GM13976 (cell line): ENCODE measurements around the gene PIK3C2G.
"Not testable (repeated sequence)": the region's sequence is repeated elsewhere in the genome, so short reads cannot be mapped to it uniquely, and the experiment has no call there.

Experiments
- DNase-seq: peaks from one replicate; pipeline ENCODE4 v3.0.0; 2012; ENCODE audit warnings: low spot score
- CTCF ChIP-seq: IDR thresholded peaks from 2 replicates; pipeline ENCODE4 v1.5.1; 2012; ENCODE audit warnings: borderline replicate concordance, mild to moderate bottlenecking; ENCODE audit not compliant: insufficient read depth; ENCODE audit errors: extremely low read depth, missing control alignments, control extremely low read depth
- in situ Hi-C: fragments of 300-500 bp; cut with MboI; formaldehyde crosslinking; loops from one replicate; pipeline ENCODE4 v1.12.0; 2022; ENCODE audit warnings: low sequenced_read_pairs, mixed read lengths, inconsistent platforms; ENCODE audit not compliant: unreplicated experiment

PIK3C2G gene

DNA sequence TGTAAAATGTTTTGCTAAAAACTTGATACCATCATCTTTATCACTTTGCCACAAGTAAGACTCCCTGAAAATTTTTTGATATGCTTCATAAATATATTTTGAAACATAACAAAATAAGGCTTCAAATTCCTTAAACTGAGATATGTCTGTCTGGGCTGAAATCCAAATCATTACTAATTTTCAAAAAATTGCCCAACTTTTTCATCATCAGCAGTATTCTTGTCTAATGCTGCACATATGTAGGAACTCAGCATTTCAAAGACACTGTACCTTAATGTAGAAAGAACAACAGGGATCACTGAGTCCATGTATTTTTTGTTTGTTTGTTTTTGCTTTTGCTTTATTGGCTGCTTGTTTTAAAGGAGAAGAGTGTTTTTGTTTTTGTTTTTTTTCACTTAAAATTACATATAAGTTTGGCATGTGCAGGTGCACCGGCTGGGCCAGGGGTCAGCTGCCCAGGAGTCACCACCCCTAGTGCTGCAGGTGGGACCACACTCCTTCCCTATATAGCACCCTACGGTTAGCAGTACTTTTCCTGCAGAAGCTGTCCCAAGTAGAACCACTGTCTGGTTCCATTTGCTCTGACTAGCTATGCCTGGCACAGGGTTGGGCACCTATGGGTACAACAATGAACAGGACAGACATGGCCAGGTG is 231.2 kb downstream of the PIK3C2G start:
- in situ Hi-C loops = no loop called here
- no peak for DNase-seq

GRCh38 chr12:18496156-18496555 is 234.8 kb downstream of the PIK3C2G start:
- TF ChIP-seq CTCF = no peak
- DNase-seq = no peak
- in situ Hi-C loops = no loop called here

More for the DNA sequence above, 231.2 kb downstream of the PIK3C2G start:
- no peak for TF ChIP-seq CTCF

DNA sequence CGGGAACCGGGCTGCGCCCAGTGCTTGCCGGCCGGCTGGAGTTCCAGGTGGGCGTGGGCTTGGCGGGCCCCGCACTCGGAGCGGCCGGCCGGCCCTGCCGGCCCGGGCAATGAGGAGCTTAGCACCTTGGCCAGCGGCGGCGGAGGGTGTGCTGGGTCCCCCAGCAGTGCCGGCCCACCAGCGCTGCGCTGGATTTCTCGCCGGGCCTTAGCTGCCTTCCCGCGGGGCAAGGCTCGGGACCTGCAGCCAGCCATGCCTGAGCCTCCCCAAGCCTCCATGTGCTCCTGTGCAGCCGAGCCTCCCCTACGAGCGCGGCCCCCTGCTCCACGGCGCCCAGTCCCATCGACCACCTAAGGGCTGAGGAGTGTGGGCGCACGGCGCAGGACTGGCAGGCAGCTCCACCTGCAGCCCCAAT is 238.8 kb downstream of the PIK3C2G start:
- DNase-seq, in situ Hi-C loops: not testable (repeated sequence)

GRCh38 chr12:18500736-18501135 is 239.4 kb downstream of the PIK3C2G start:
- in situ Hi-C loops, DNase-seq: not testable (repeated sequence)

- DNase-seq = no peak
- in situ Hi-C loops = no loop called here
- no peak for TF ChIP-seq CTCF
These were observed 241.2 kb downstream of the PIK3C2G start for GRCh38 chr12:18502422-18502968.

DNA sequence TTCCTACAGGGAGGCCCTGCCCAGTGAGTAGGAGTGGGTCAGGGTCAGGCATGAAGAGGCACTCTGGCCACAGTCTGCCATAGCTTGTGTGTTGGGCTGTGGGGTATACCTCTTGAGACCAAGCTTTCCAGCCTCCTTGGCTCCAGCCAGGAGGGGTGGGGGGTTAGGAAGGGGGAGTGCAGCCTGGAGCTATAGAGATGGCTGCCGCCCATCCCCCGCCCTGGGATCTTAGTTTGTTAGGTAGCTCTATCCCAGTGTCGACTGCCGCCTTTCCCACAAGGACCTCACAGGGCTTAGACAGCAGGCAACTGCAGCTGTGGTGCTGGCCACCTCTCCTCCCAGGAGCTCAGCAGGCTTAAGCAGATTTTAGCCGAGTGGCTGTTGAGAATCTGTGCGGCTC is 260.1 kb downstream of the PIK3C2G start:
- in situ Hi-C loops = no loop called here
- DNase-seq = no peak
- TF ChIP-seq CTCF = no peak

DNA sequence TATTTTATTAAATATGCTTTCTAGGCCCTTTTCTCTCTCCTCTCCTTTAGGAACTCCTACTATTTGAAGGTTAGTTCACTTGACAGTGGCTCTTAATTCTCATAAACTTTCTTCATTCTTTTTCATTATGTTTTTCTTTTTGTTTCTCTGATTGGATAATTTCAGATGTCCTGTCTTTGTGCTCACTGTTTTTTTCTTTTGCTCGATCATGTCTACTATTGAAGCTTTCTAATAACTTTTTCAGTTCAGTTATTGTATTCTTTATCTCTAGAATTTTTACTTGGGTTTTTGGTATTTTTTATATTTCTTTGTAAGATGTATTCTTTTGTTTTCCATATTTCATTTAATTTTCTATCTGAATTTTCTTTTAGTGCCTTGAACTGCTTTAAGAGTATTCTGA is 261.5 kb downstream of the PIK3C2G start:
- no peak for TF ChIP-seq CTCF
- in situ Hi-C loops = no loop called here
- DNase-seq = no peak

- DNase-seq, in situ Hi-C loops: not testable (repeated sequence)
These were observed 281.2 kb downstream of the PIK3C2G start for GRCh38 chr12:18542497-18542896.
